ENCODE results near the gene AQP12A.

GRCh38 chr2:240701091-240701735 is 9.5 kb downstream of the AQP12A start:
- TF ChIP-seq, protein P1, sequence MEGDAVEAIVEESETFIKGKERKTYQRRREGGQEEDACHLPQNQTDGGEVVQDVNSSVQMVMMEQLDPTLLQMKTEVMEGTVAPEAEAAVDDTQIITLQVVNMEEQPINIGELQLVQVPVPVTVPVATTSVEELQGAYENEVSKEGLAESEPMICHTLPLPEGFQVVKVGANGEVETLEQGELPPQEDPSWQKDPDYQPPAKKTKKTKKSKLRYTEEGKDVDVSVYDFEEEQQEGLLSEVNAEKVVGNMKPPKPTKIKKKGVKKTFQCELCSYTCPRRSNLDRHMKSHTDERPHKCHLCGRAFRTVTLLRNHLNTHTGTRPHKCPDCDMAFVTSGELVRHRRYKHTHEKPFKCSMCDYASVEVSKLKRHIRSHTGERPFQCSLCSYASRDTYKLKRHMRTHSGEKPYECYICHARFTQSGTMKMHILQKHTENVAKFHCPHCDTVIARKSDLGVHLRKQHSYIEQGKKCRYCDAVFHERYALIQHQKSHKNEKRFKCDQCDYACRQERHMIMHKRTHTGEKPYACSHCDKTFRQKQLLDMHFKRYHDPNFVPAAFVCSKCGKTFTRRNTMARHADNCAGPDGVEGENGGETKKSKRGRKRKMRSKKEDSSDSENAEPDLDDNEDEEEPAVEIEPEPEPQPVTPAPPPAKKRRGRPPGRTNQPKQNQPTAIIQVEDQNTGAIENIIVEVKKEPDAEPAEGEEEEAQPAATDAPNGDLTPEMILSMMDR (conservative IDR thresholded peaks at IDR 0.05; ENCODE audit: low read depth, low read length): no peak
- no peak for TF ChIP-seq EZH2 (IDR thresholded peaks at IDR 0.05; ENCODE audit: low read length, unreplicated experiment)
